Measurements from ENCODE around the gene LFNG.

Gene LFNG

DNA sequence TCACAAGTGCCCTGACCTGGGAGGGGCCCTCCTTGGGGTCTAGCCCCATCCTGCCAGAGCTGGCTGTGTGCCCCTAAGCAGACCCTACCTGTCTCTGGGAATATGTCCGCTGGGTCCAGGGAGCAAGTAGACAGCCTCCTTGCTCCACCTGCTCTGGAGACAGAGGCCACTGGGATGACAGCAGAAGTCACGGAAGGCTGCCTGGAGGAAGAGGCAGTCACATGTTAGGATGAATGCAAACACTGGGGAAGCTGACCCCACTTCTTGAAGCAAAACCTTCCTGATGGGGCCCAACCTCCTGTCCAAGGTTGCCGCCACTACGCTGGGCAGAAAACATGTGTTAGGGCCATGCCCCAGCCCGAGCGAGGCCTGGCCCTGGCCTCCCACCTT is 11.7 kb upstream of the LFNG start:
- TF ChIP-seq CTCF (IDR thresholded peaks at IDR 0.05; ENCODE audit: low read depth, low read length, missing control alignments) = no peak
- H3K4me3 ChIP-seq (replicated peaks; ENCODE audit: low read depth, low read length) = no peak overlapping the region
- DNase-seq (ENCODE audit: extremely low read depth, low read depth) = no peak

- H3K4me3 ChIP-seq (replicated peaks; ENCODE audit: low read depth, low read length) = 0 out of 2 replicates have a peak overlapping the region, but pooled peaks have one; percentile 7
- DNase-seq (ENCODE audit: extremely low read depth, low read depth) = peak; percentile 41
- no peak for TF ChIP-seq CTCF (IDR thresholded peaks at IDR 0.05; ENCODE audit: low read depth, low read length, missing control alignments)
Measured at GRCh38 chr7:2508327-2509215, 11.0 kb upstream of the LFNG start.

DNA sequence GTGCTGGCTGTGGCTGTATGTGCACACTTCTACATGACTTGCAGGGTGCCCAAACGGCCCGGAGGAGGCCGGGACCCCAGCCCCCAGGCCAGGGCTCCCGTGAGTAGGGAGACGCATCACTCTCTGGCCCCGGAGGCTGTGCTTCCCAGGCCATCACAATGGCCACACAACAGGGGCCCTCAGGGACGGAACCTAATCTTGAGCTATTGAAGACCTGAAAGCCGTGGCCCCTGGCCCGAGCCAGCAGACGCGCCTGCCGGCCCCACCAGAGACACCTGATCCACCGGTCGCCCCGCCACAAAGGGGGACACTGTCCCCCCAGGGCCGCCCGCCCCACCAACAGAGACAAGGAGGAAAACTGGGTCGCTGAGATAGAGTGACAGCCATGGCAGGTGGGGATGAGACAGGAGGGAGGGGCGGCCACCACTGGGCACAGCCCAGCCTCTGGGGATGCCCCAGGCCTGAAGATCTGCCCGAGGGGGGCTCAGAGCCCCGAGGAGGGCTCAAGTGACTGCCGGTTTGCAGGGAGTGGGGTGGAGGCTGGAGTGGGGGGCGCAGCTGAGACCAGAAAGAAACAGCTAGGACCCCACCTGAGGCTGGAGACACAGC is 10.2 kb upstream of the LFNG start:
- DNase-seq (ENCODE audit: extremely low read depth, low read depth) = no peak
- TF ChIP-seq CTCF (IDR thresholded peaks at IDR 0.05; ENCODE audit: low read depth, low read length, missing control alignments) = no peak
- no peak overlapping the region for H3K4me3 ChIP-seq (replicated peaks; ENCODE audit: low read depth, low read length)

GRCh38 chr7:2510130-2510776 is 9.3 kb upstream of the LFNG start:
- DNase-seq (ENCODE audit: extremely low read depth, low read depth) = no peak
- TF ChIP-seq CTCF (IDR thresholded peaks at IDR 0.05; ENCODE audit: low read depth, low read length, missing control alignments) = no peak
- no peak overlapping the region for H3K4me3 ChIP-seq (replicated peaks; ENCODE audit: low read depth, low read length)

GRCh38 chr7:2510909-2511768 is 8.4 kb upstream of the LFNG start:
- H3K4me3 ChIP-seq (replicated peaks; ENCODE audit: low read depth, low read length) = no peak overlapping the region
- no peak for DNase-seq (ENCODE audit: extremely low read depth, low read depth)
- no peak for TF ChIP-seq CTCF (IDR thresholded peaks at IDR 0.05; ENCODE audit: low read depth, low read length, missing control alignments)

- DNase-seq (ENCODE audit: extremely low read depth, low read depth) = no peak
- no peak for TF ChIP-seq CTCF (IDR thresholded peaks at IDR 0.05; ENCODE audit: low read depth, low read length, missing control alignments)
- no peak overlapping the region for H3K4me3 ChIP-seq (replicated peaks; ENCODE audit: low read depth, low read length)
Measured at GRCh38 chr7:2511769-2512168, 7.8 kb upstream of the LFNG start.

Measured in HFF-Myc (cell line).